Right lobe of liver (tissue), 4 donors: ENCODE data around the gene BANP.

Experiments
- CTCF ChIP-seq, 4 donors: fragments of 200-600 bp in 3 of 4; fragments of 450-650 bp in 1 of 4; IDR thresholded peaks; one replicate each; pipeline versions ENCODE4 v1.5.1 to v1.8.0; 2016 to 2022; ENCODE audit warnings: antibody characterized with exemption in 4 of 4, mild to moderate bottlenecking in 2 of 4
- POLR2A ChIP-seq: fragments of 450-650 bp; IDR thresholded peaks from one replicate; pipeline ENCODE4 v1.6.1; 2017; ENCODE audit warnings: antibody characterized with exemption, mild to moderate bottlenecking
- donor health status: DM: no; HTN: no; CAD: no.
- donor health status: DM: no; HTN: no; CAD: no.
- donor health status: DM: no; HTN: yes; CAD: no.

- TF ChIP-seq CTCF (IDR thresholded peaks at IDR 0.05) (no peak), POLR2A (no peak)
Measured at GRCh38 chr16:88087517-88087877, 136.3 kb downstream of the BANP start.
